ENCODE measurements around the gene METTL26.
"Not testable (repeated sequence)": the region's sequence is repeated elsewhere in the genome, so short reads cannot be mapped to it uniquely, and the experiment has no call there.

METTL26 gene

GRCh38 chr16:609316-609715, 26.8 kb downstream of the METTL26 start:
- TF ChIP-seq CTCF (IDR thresholded peaks at IDR 0.05): no peak
- no peak for DNase-seq (ENCODE audit: low spot score)
- H3K4me3 ChIP-seq: no peak overlapping the region
- H3K27ac ChIP-seq: no peak overlapping the region

- no peak for DNase-seq (ENCODE audit: low spot score)
- no peak overlapping the region for H3K4me3 ChIP-seq
- TF ChIP-seq CTCF (IDR thresholded peaks at IDR 0.05): no peak
- H3K27ac ChIP-seq: no peak overlapping the region
Observed at GRCh38 chr16:608019-608418, 28.1 kb downstream of the METTL26 start.

GRCh38 chr16:606656-607307, 29.3 kb downstream of the METTL26 start:
- H3K27ac ChIP-seq: no peak overlapping the region
- TF ChIP-seq CTCF (IDR thresholded peaks at IDR 0.05): no peak
- no peak overlapping the region for H3K4me3 ChIP-seq
- no peak for DNase-seq (ENCODE audit: low spot score)

GRCh38 chr16:603933-604332, 32.2 kb downstream of the METTL26 start:
- no peak for DNase-seq (ENCODE audit: low spot score)
- no peak for TF ChIP-seq CTCF (IDR thresholded peaks at IDR 0.05)
- H3K4me3 ChIP-seq: no peak overlapping the region

GRCh38 chr16:600781-601180, 35.3 kb downstream of the METTL26 start:
- DNase-seq (ENCODE audit: low spot score): no peak
- H3K4me3 ChIP-seq: no peak overlapping the region
- TF ChIP-seq CTCF (IDR thresholded peaks at IDR 0.05): no peak
- no peak overlapping the region for H3K27ac ChIP-seq

More at GRCh38 chr16:603933-604332, 32.2 kb downstream of the METTL26 start:
- no peak overlapping the region for H3K27ac ChIP-seq

GRCh38 chr16:598823-599739, 37.0 kb downstream of the METTL26 start:
- H3K27ac ChIP-seq: no peak overlapping the region
- H3K4me3 ChIP-seq: no peak overlapping the region
- TF ChIP-seq CTCF (IDR thresholded peaks at IDR 0.05): no peak
- no peak for DNase-seq (ENCODE audit: low spot score)

- not testable (repeated sequence) for H3K27ac ChIP-seq; DNase-seq (ENCODE audit: low spot score); H3K4me3 ChIP-seq
Observed at GRCh38 chr16:597655-598054, 38.5 kb downstream of the METTL26 start.

All from coronary artery (tissue), 2 donors.